GM18951 (cell line): ENCODE data around the gene SOX6.
"Not testable (repeated sequence)": the region's sequence is repeated elsewhere in the genome, so short reads cannot be mapped to it uniquely, and the experiment has no call there.

Source experiments
- POLR2A ChIP-seq: IDR thresholded peaks from 4 replicates; pipeline ENCODE4 v1.6.1; 2011; ENCODE audit warnings: mild to moderate bottlenecking; ENCODE audit not compliant: insufficient read length, insufficient read depth; ENCODE audit errors: extremely low read depth
- in situ Hi-C: fragments of 300-500 bp; cut with MboI; formaldehyde crosslinking; loops from one replicate; pipeline ENCODE4 v1.12.0; 2022; ENCODE audit warnings: low sequenced_read_pairs, mixed read lengths, inconsistent platforms; ENCODE audit not compliant: unreplicated experiment

Gene SOX6

GRCh38 chr11:16087886-16088285 lies 268.5 kb downstream of the SOX6 start:
- in situ Hi-C loops: no loop called here
- no peak for TF ChIP-seq POLR2A

DNA sequence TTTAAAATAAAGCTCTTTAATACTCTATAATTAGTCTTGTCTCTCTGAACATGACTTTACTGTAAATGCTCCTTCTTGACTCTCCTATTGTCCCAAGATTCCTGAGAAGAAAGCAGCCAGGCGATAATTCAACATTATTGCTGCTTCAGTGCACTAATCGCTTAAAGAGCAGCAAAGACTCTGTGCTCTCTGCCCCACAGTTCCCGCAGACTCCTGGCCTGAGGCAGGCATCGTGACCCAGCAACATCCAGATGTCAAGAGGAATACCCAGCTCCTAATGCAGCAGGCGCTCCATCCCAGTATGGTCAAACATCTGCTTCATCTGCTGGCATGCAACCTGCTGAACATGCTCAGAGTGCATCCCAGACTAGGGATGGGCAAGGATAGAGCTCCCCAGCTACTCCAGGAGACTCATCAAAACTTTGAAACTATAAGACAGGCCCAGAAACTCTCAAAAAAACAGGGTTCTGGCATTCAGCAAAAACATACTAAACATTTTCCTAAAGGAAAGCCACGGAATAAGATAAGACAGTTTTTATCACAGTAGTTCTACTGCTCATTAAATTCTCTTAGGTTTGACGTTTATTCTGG lies 270.0 kb downstream of the SOX6 start:
- in situ Hi-C loops: no loop called here
- no peak for TF ChIP-seq POLR2A

GRCh38 chr11:16082095-16083055 lies 274.0 kb downstream of the SOX6 start:
- in situ Hi-C loops: no loop called here
- TF ChIP-seq POLR2A: no peak

DNA sequence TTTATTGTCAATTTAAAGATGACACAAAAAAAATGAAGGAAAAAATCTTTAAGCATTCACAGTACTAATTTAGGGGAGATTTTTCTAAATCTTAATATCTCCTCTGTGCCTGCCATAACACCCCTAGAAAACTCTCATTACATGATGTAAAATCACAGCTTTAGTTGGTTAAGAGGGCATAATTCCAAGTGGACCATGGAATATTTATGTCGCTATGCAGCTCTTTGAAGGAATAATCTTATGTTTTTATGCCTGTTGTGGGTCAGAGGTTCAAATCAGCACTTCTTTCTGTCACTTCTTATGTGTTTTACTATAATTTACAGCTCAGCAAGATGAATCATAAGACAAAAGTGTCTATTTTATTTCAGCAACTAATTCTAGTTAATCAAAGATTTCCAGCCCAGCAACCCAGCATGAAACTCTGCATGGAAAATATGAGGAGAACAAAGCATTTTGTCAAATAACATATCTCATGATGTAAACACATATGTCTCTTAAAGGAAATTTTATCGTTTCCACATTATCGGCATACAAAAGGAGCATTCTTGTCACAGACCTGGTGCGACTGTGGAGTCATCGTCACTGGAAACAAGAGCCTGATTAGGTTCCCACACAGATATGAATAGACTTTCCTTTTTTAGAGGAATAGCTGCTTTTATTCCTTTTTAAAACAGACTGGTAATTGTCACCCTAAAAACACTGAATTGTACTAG lies 274.8 kb downstream of the SOX6 start:
- TF ChIP-seq POLR2A: no peak
- in situ Hi-C loops: no loop called here

DNA sequence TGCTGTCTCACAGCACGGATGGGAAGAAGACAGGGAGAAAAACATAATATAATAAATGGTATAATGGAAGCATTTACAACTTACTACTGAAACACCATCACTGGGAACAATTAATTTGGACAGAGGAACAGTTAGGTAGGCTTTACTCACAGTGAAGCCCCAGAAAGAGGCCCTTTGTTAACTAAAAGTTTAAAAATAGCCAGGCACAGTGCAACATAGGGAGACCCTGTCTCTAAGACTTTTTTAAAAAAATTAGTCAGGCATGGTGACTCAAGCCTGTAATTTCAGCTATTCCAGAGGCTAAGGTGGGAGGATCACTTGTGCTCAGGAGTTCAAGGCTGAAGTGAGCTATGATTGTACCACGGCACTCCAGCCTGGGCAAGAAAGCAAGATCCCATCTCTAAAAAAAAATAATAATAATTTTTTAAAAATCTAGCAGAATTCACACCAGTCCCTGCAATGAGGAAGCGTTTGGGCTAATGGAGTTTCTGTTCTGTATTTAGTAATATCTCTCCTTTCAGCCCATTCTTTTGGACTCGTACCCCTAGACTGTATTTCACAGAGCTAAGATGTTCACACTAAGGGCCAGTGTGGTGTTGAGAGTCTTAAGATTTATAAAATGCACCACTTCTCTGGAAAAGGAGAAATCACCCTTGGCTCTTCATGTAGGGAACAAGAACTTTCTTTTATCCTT lies 275.5 kb downstream of the SOX6 start:
- no peak for TF ChIP-seq POLR2A
- in situ Hi-C loops: no loop called here

GRCh38 chr11:16078936-16079335 lies 277.4 kb downstream of the SOX6 start:
- no peak for TF ChIP-seq POLR2A
- in situ Hi-C loops: no loop called here

DNA sequence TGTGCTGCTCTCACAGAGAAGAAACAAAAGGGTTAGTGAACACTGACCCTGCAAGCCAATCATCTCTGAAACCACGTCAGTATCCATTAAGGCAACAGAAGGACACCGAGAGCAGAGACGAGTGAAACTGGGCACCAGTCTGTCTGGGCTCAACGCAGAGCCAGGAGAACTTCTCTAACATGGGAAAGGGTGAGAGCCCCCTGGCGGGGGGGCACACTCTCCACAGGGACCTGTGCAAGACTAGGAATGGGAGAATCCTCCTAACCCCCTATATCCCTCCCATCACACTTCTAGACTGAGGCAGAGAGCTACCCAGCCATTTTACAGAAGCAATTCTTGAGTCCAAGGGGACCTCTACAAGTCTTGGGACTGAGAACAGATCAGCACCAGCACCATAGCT lies 285.8 kb downstream of the SOX6 start:
- in situ Hi-C loops: no loop called here
- no peak for TF ChIP-seq POLR2A

DNA sequence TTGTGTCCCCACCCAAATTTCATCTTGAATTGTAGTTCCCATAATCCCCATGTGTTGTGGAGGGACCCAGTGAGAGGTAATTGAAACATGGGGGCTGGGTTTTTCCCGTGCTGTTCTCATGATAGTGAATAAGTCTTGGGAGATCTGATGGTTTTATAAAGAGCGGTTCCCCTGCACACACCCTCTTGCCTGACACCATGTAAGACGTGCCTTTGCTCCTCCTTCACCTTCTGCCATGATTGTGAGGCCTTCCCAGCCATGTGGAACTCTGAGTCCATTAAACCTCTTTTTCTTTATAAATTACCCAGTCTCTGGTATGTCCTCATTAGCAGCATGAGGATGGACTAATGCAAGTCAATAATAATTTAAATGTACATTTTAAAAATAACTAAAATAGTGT lies 289.1 kb downstream of the SOX6 start:
- in situ Hi-C loops: not testable (repeated sequence)

DNA sequence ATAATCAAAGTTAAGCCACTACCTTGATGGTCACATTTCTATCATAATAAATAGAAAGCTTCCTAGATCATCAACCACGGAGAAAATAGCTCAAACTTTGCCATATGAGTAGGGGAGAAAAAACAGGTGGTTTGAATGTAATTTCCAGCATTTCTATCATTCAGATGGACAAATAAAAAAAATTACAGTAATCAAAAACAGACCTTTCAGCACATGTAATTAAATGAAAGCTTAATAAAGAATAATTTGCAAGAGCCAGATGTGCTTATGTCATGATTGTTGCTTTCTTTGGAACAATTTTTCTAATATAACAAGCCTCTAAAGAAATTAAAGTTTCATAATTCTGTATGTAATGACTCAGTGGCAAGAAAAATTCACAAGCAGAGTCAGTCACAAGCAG lies 297.0 kb downstream of the SOX6 start:
- no peak for TF ChIP-seq POLR2A
- in situ Hi-C loops: no loop called here

DNA sequence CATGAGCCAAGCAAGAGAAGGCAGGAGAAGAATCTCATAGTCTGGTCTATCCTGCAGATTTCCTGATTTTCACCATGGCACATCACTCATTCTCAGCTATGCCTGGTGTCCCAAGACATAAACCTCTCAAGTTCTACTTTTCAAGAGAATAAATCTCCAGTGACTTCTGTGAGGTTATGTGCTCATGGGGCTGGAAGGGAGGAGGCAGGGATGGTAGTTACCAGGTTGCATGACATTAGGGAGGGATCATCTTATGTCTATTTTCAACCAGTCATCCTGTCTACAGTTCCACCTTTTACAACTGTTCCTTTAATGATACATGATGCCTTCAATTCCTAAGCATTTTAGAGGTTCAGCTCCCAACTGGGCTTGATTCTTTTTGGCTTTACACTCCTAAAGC lies 297.7 kb downstream of the SOX6 start:
- in situ Hi-C loops: no loop called here
- no peak for TF ChIP-seq POLR2A

DNA sequence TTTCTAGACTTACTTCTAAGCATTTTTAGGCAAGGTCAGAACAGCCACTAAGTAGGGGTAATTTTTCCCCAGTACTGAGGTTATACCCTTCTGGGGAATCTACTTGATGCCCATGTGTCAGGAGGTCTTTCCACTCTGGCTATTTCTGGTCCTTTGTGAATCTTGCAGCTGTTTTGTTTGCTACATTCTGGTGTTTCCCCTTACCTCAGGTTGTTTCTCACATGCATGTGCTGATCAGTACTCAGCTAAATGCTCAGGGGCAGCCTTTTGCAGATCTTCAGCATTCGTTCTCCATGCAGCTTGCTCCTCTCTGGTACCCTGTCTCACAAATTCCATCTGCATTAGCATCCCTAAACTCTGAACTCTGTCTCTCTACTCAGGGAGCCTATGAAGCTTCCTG lies 303.6 kb downstream of the SOX6 start:
- in situ Hi-C loops: no loop called here

DNA sequence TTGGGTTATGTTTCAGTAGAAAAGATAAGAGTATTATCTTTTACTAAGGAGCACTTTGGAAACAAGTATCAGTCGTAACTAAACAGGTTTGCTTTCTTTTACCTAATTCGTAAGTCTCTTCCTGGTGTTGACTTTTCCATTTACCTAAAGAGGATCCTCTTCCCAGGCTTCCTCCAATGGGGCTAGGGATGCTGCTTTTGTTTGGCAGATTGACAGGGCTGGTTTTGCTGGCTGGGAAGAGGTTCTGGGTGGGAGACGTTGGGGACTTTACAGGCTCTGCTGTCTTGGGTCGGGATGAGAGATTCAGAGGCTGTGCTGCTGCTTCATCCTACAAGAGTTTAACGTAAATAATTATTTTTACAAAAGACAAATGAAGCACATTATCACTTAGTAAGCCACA lies 306.7 kb downstream of the SOX6 start:
- no peak for TF ChIP-seq POLR2A
- in situ Hi-C loops: no loop called here

More for the DNA sequence above, 303.6 kb downstream of the SOX6 start:
- TF ChIP-seq POLR2A: no peak

GRCh38 chr11:16047073-16047472 lies 309.3 kb downstream of the SOX6 start:
- in situ Hi-C loops: no loop called here
- TF ChIP-seq POLR2A: no peak
